Mucosa of stomach (tissue), 1 donor: ENCODE measurements around the gene DNASE1L1.

ENCODE experiments used
- H3K27me3 ChIP-seq: one replicate; pipeline ENCODE4 v1.7.0; 2013; ENCODE audit warnings: mild to moderate bottlenecking, low read length; ENCODE audit not compliant: control insufficient read depth, insufficient read depth
- H3K36me3 ChIP-seq: one replicate; pipeline ENCODE4 v1.7.0; 2013; ENCODE audit warnings: low read length; ENCODE audit not compliant: control insufficient read depth, insufficient read depth
- H3K4me1 ChIP-seq: one replicate; pipeline ENCODE4 v1.7.0; 2013; ENCODE audit warnings: mild to moderate bottlenecking, low read length; ENCODE audit not compliant: control insufficient read depth, insufficient read depth
- H3K4me3 ChIP-seq: one replicate; pipeline ENCODE4 v1.7.0; 2013; ENCODE audit warnings: low read length
- H3K9ac ChIP-seq: one replicate; pipeline ENCODE4 v1.7.0; 2013; ENCODE audit warnings: mild to moderate bottlenecking, low read length, moderate library complexity
- H3K9me3 ChIP-seq: one replicate; pipeline ENCODE4 v1.7.0; 2013; ENCODE audit warnings: mild to moderate bottlenecking, low read length, moderate library complexity; ENCODE audit not compliant: control insufficient read depth
- donor health status: Pancreatic carcinoma.

The DNASE1L1 gene

GRCh38 chrX:154443479-154443910 lies 34.4 kb upstream of the DNASE1L1 start:
- H3K4me1 ChIP-seq: peaks cover 8% of the 10 kb centered on the region
- peak overlapping the region; percentile 61 for H3K9ac ChIP-seq
- H3K4me3 ChIP-seq: no peak overlapping the region
- H3K9me3 ChIP-seq: no peaks in the 10 kb centered on the region
- no peaks in the 10 kb centered on the region for H3K36me3 ChIP-seq
- H3K27me3 ChIP-seq: no peaks in the 10 kb centered on the region

- Histone ChIP-seq H3K4me1 (peaks cover 17% of the 10 kb centered on the region), H3K4me3 (no peak overlapping the region), H3K9me3 (no peaks in the 10 kb centered on the region), H3K9ac (no peak overlapping the region), H3K36me3 (no peaks in the 10 kb centered on the region), H3K27me3 (no peaks in the 10 kb centered on the region)
Measured at GRCh38 chrX:154441984-154442707, 33.1 kb upstream of the DNASE1L1 start.

GRCh38 chrX:154441564-154441963 lies 32.5 kb upstream of the DNASE1L1 start:
- H3K27me3 ChIP-seq: no peaks in the 10 kb centered on the region
- no peaks in the 10 kb centered on the region for H3K9me3 ChIP-seq
- no peak overlapping the region for H3K9ac ChIP-seq
- no peaks in the 10 kb centered on the region for H3K36me3 ChIP-seq
- no peak overlapping the region for H3K4me3 ChIP-seq
- peaks cover 17% of the 10 kb centered on the region for H3K4me1 ChIP-seq

- Histone ChIP-seq H3K36me3 (no peaks in the 10 kb centered on the region), H3K9ac (no peak overlapping the region), H3K4me3 (no peak overlapping the region), H3K27me3 (no peaks in the 10 kb centered on the region), H3K9me3 (no peaks in the 10 kb centered on the region), H3K4me1 (peaks cover 17% of the 10 kb centered on the region)
Measured at GRCh38 chrX:154440623-154441357, 31.7 kb upstream of the DNASE1L1 start.

GRCh38 chrX:154439841-154440240 lies 30.8 kb upstream of the DNASE1L1 start:
- Histone ChIP-seq H3K9ac (no peak overlapping the region), H3K4me1 (peaks cover 12% of the 10 kb centered on the region), H3K27me3 (no peaks in the 10 kb centered on the region), H3K9me3 (no peaks in the 10 kb centered on the region), H3K4me3 (no peak overlapping the region), H3K36me3 (no peaks in the 10 kb centered on the region)

GRCh38 chrX:154437971-154438893 lies 29.2 kb upstream of the DNASE1L1 start:
- no peaks in the 10 kb centered on the region for H3K9me3 ChIP-seq
- no peaks in the 10 kb centered on the region for H3K27me3 ChIP-seq
- no peaks in the 10 kb centered on the region for H3K36me3 ChIP-seq
- H3K4me3 ChIP-seq: peak overlapping the region; percentile 25
- H3K9ac ChIP-seq: peak overlapping the region; percentile 28
- peaks cover 10% of the 10 kb centered on the region for H3K4me1 ChIP-seq

GRCh38 chrX:154436983-154437752 lies 28.1 kb upstream of the DNASE1L1 start, which contains the start of gene GDI1:
Gene GDI1 (plus strand): TSS chrX:154437154. CDS start chrX:154437255, 101 bp downstream.
- H3K36me3 ChIP-seq: no peaks in the 10 kb centered on the region
- H3K9ac ChIP-seq: no peak within 1 kb of the TSS
- H3K27me3 ChIP-seq: no peaks in the 10 kb centered on the region

GRCh38 chrX:154436374-154436982 lies 27.4 kb upstream of the DNASE1L1 start:
- no peaks in the 10 kb centered on the region for H3K9me3 ChIP-seq
- no peaks in the 10 kb centered on the region for H3K36me3 ChIP-seq
- no peak overlapping the region for H3K9ac ChIP-seq
- H3K4me3 ChIP-seq: no peak overlapping the region
- no peaks in the 10 kb centered on the region for H3K27me3 ChIP-seq
- peaks cover 10% of the 10 kb centered on the region for H3K4me1 ChIP-seq

More at GRCh38 chrX:154436983-154437752, 28.1 kb upstream of the DNASE1L1 start, which contains the start of gene GDI1:
- peaks cover 10% of the 10 kb centered on the region for H3K4me1 ChIP-seq
- H3K9me3 ChIP-seq: no peaks in the 10 kb centered on the region
- H3K4me3 ChIP-seq: peak within 1 kb of the TSS; percentile 25

GRCh38 chrX:154435171-154435733 lies 26.2 kb upstream of the DNASE1L1 start:
- peaks cover 16% of the 10 kb centered on the region for H3K4me1 ChIP-seq
- no peaks in the 10 kb centered on the region for H3K27me3 ChIP-seq
- H3K9ac ChIP-seq: no peak overlapping the region
- no peaks in the 10 kb centered on the region for H3K36me3 ChIP-seq
- H3K4me3 ChIP-seq: no peak overlapping the region
- H3K9me3 ChIP-seq: no peaks in the 10 kb centered on the region

- Histone ChIP-seq H3K4me1 (peaks cover 18% of the 10 kb centered on the region), H3K4me3 (no peak overlapping the region), H3K27me3 (no peaks in the 10 kb centered on the region), H3K9me3 (no peaks in the 10 kb centered on the region), H3K9ac (no peak overlapping the region), H3K36me3 (no peaks in the 10 kb centered on the region)
Measured at GRCh38 chrX:154434394-154435168, 25.5 kb upstream of the DNASE1L1 start.
